ENCODE measurements around the gene DIO1.

The DIO1 gene

GRCh38 chr1:53891678-53892077 is 2.3 kb upstream of the DIO1 start:
- no peak for TF ChIP-seq Cebpa-rat (IDR thresholded peaks at IDR 0.05)
- peaks cover 41% of the 10 kb centered on the region for H3K4me1 ChIP-seq
- no peaks in the 10 kb centered on the region for H4K20me1 ChIP-seq
- no peaks in the 10 kb centered on the region for H3K27me3 ChIP-seq
- H3K4me2 ChIP-seq: no peak overlapping the region
- H3K9ac ChIP-seq: no peak overlapping the region
- H3K4me3 ChIP-seq: no peak overlapping the region
- H3K9me3 ChIP-seq: no peaks in the 10 kb centered on the region
- H3K27ac ChIP-seq: no peak overlapping the region
- peaks cover 3% of the 10 kb centered on the region; the same call in 1 of the 2 replicates for H3K36me3 ChIP-seq

GRCh38 chr1:53892911-53893310 is 1.1 kb upstream of the DIO1 start:
- Histone ChIP-seq H3K9me3 (no peaks in the 10 kb centered on the region), H4K20me1 (no peaks in the 10 kb centered on the region), H3K4me2 (peak overlapping the region; percentile 12), H3K27me3 (no peaks in the 10 kb centered on the region), H3K4me3 (no peak overlapping the region), H3K4me1 (peaks cover 38% of the 10 kb centered on the region), H3K27ac (no peak overlapping the region), H3K36me3 (no peaks in the 10 kb centered on the region; the same call in 1 of the 2 replicates), H3K9ac (no peak overlapping the region)
- no peak for TF ChIP-seq Cebpa-rat (IDR thresholded peaks at IDR 0.05)

GRCh38 chr1:53894644-53895043 is 657 bp downstream of the DIO1 start:
- Histone ChIP-seq H3K4me2 (no peak overlapping the region), H4K20me1 (no peaks in the 10 kb centered on the region), H3K9me3 (no peaks in the 10 kb centered on the region), H3K36me3 (no peaks in the 10 kb centered on the region), H3K27me3 (no peaks in the 10 kb centered on the region), H3K4me3 (no peak overlapping the region), H3K9ac (no peak overlapping the region), H3K4me1 (peaks cover 29% of the 10 kb centered on the region), H3K27ac (no peak overlapping the region)
- TF ChIP-seq Cebpa-rat (IDR thresholded peaks at IDR 0.05): no peak

- Histone ChIP-seq H3K27me3 (no peaks in the 10 kb centered on the region), H3K4me3 (no peak overlapping the region), H3K4me1 (peaks cover 23% of the 10 kb centered on the region), H4K20me1 (no peaks in the 10 kb centered on the region), H3K4me2 (no peak overlapping the region), H3K36me3 (no peaks in the 10 kb centered on the region), H3K9ac (no peak overlapping the region), H3K27ac (no peak overlapping the region), H3K9me3 (no peaks in the 10 kb centered on the region)
- no peak for TF ChIP-seq Cebpa-rat (IDR thresholded peaks at IDR 0.05)
Observed at GRCh38 chr1:53895421-53895820, 1.4 kb downstream of the DIO1 start.

GRCh38 chr1:53896635-53897229 is 2.7 kb downstream of the DIO1 start:
- Histone ChIP-seq H3K4me2 (no peak overlapping the region), H3K4me1 (peaks cover 17% of the 10 kb centered on the region), H3K4me3 (no peak overlapping the region), H3K9ac (no peak overlapping the region), H3K9me3 (no peaks in the 10 kb centered on the region), H3K27ac (no peak overlapping the region), H3K27me3 (no peaks in the 10 kb centered on the region), H3K36me3 (no peaks in the 10 kb centered on the region), H4K20me1 (no peaks in the 10 kb centered on the region)
- no peak for TF ChIP-seq Cebpa-rat (IDR thresholded peaks at IDR 0.05)

- Histone ChIP-seq H3K27me3 (no peaks in the 10 kb centered on the region), H4K20me1 (no peaks in the 10 kb centered on the region), H3K4me2 (peak overlapping the region; percentile 16; the same call in 1 of the 2 replicates), H3K9me3 (no peaks in the 10 kb centered on the region), H3K4me3 (no peak overlapping the region), H3K36me3 (no peaks in the 10 kb centered on the region), H3K27ac (no peak overlapping the region), H3K9ac (no peak overlapping the region), H3K4me1 (peaks cover 29% of the 10 kb centered on the region)
- no peak for TF ChIP-seq Cebpa-rat (IDR thresholded peaks at IDR 0.05)
Observed at GRCh38 chr1:53899206-53899628, 5.2 kb downstream of the DIO1 start.

GRCh38 chr1:53899708-53900107 is 5.7 kb downstream of the DIO1 start:
- H3K9ac ChIP-seq: no peak overlapping the region
- H3K27me3 ChIP-seq: no peaks in the 10 kb centered on the region
- no peak overlapping the region for H3K4me2 ChIP-seq
- no peaks in the 10 kb centered on the region for H3K9me3 ChIP-seq
- H4K20me1 ChIP-seq: no peaks in the 10 kb centered on the region
- H3K4me1 ChIP-seq: peaks cover 30% of the 10 kb centered on the region
- H3K4me3 ChIP-seq: no peak overlapping the region
- no peaks in the 10 kb centered on the region for H3K36me3 ChIP-seq
- H3K27ac ChIP-seq: no peak overlapping the region
- no peak for TF ChIP-seq Cebpa-rat (IDR thresholded peaks at IDR 0.05)

- TF ChIP-seq Cebpa-rat (IDR thresholded peaks at IDR 0.05): no peak
- Histone ChIP-seq H3K9me3 (no peaks in the 10 kb centered on the region), H4K20me1 (no peaks in the 10 kb centered on the region), H3K9ac (no peak overlapping the region), H3K4me1 (peaks cover 30% of the 10 kb centered on the region), H3K4me3 (no peak overlapping the region), H3K27ac (peak overlapping the region; percentile 30; the same call in 1 of the 2 replicates), H3K27me3 (no peaks in the 10 kb centered on the region), H3K4me2 (peak overlapping the region; percentile 63), H3K36me3 (no peaks in the 10 kb centered on the region)
Observed at GRCh38 chr1:53902235-53903138, 8.5 kb downstream of the DIO1 start.

GRCh38 chr1:53905509-53905908 is 11.5 kb downstream of the DIO1 start:
- no peak overlapping the region for H3K9ac ChIP-seq
- no peak overlapping the region for H3K4me3 ChIP-seq
- H3K4me1 ChIP-seq: peaks cover 24% of the 10 kb centered on the region
- no peaks in the 10 kb centered on the region for H4K20me1 ChIP-seq
- H3K9me3 ChIP-seq: no peaks in the 10 kb centered on the region
- TF ChIP-seq Cebpa-rat (IDR thresholded peaks at IDR 0.05): no peak
- no peaks in the 10 kb centered on the region for H3K27me3 ChIP-seq
- no peak overlapping the region for H3K4me2 ChIP-seq
- H3K36me3 ChIP-seq: no peaks in the 10 kb centered on the region
- no peak overlapping the region for H3K27ac ChIP-seq

- Histone ChIP-seq H3K9ac (no peak overlapping the region), H3K4me1 (peaks cover 24% of the 10 kb centered on the region), H3K36me3 (no peaks in the 10 kb centered on the region), H3K27ac (no peak overlapping the region), H3K4me3 (no peak overlapping the region), H3K27me3 (no peaks in the 10 kb centered on the region), H4K20me1 (no peaks in the 10 kb centered on the region), H3K4me2 (no peak overlapping the region), H3K9me3 (no peaks in the 10 kb centered on the region)
- no peak for TF ChIP-seq Cebpa-rat (IDR thresholded peaks at IDR 0.05)
Observed at GRCh38 chr1:53906121-53906520, 12.1 kb downstream of the DIO1 start.

Measured in BLaER1 (cell line).